GM21717 (cell line): ENCODE measurements around the gene POLR2J.
A peak's percentile ranks its signal among the peaks of the same experiment; 100 is the strongest.
"Not testable (repeated sequence)": the region's sequence is repeated elsewhere in the genome, so short reads cannot be mapped to it uniquely, and the experiment has no call there.

ENCODE experiments used
- ATAC-seq: cut with Tn5 transposase; IDR thresholded peaks from one replicate; pipeline ENCODE4 v1.9.1; 2021; ENCODE audit warnings: mild to moderate bottlenecking, moderate library complexity; ENCODE audit not compliant: unreplicated experiment

POLR2J gene

GRCh38 chr7:102478314-102479208 is at the start of gene POLR2J:
Gene POLR2J, minus strand, starts transcription at chr7:102478922. Its CDS starts 62 bp downstream, at chr7:102478860.
- ATAC-seq = peak; percentile 75

DNA sequence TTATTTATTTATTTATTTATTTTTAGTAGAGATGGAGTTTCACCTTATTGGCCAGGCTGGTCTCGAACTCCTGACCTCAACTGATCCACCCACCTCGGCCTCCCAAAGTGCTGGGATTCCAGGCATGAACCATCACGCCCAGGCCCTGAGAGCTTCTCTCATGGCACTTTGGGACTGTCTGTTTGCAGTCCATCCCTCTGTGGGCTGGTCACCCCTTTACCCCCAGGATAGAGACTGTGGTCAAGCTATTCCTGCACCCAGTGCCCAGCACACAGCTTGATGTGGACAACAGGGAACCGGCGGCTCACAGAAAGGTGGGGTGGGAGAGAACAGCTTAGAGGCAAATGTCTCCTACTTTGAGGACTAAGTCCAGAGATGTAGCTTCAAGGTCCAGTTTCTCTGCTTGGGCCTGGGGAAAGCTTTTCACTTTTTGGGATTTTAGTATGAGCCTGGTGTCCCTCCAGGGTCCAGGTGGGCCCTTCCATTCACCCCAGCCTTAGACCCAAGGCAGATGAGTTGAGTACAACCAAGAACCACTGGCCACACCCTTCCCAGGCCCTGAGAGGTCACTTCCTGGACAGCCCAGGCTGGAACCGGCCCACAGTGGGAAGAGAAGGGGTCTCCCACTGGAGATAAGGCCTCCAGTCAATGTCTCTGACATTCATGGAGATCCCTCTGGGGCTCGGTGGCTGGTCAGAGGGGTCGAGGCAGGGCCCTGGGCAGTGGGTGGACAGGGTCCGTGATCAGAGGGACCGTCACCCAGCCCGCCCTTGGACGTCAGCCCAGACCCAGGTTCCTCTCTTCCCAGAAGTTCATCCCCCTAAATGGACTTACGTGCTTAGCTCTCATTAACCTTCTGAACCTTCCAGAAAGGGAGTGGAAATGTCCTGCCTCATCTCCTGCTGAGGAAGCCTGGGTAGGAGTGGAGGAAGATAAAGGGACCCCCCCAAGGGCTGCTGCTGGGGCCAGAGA is 49.4 kb upstream of the POLR2J start:
- ATAC-seq = not testable (repeated sequence)

DNA sequence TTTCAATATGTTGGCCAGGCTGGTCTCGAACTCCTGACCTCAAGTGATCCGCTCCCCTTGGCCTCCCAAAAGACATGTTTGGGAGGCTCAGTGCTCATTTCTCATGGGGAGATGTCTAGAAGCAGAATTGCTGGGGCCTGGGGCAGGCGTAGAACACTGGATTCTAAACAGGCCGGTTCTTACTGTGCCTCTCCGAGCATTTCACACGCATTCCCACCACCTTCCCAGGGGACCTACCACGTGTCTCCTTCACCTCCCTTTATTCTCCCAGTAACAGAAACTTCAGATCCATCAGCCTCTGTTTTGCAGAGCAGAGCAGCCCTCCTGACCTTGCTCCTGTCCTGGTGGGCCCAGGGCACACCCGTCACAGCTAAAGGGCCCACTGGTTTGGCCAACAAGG is 48.5 kb upstream of the POLR2J start:
- not testable (repeated sequence) for ATAC-seq

DNA sequence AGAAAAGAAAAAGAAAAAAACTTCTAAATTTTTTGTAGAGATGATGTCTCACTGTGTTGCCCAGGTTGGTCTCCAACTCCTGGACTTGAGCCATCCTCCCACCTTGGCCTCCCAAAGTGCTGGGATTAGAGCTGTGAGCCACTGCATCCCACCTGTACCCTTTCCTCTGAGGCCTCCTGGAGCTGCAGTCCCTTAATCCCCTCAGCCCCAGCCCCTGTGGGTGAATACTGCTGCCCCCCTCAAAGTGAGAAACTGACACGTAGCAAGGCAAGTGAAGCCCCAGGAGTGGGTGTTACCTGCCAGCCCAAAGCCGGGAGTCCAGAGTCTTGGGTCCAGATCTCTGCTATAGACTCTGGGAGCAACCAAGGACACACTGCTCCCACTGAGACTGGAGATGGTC is 46.1 kb upstream of the POLR2J start:
- not testable (repeated sequence) for ATAC-seq

- not testable (repeated sequence) for ATAC-seq
Observed at GRCh38 chr7:102520797-102521196, 42.1 kb upstream of the POLR2J start.

- ATAC-seq = peak; percentile 46
Observed at GRCh38 chr7:102517550-102518147, 38.9 kb upstream of the POLR2J start, which contains the start of gene RASA4B. Gene RASA4B, minus strand, starts transcription at chr7:102517777. Its CDS starts 67 bp downstream, at chr7:102517710.

DNA sequence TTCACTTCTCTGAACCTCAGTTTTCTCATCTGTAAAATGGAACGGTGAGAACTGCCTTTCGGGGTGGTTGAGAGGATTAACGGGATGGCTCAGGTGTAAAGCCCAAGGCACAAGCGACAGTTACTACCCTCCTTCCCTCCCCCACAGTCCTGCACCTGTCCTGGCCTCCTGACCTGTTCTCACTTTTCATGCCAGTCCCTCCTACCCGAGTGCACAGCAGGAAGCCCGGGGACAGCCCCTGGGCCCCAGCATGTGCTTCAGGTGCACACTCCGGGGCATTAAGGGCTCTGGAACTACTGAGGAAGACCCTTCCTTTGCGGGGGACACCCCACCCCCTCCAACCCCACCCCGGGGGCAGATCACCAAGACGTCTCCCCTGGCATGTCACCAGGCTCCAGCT is 38.2 kb upstream of the POLR2J start:
- peak; percentile 11 for ATAC-seq

GRCh38 chr7:102515889-102516288 is 37.2 kb upstream of the POLR2J start:
- ATAC-seq = peak; percentile 0

- peak; percentile 69 for ATAC-seq
Observed at GRCh38 chr7:102514881-102515721, 36.4 kb upstream of the POLR2J start.

DNA sequence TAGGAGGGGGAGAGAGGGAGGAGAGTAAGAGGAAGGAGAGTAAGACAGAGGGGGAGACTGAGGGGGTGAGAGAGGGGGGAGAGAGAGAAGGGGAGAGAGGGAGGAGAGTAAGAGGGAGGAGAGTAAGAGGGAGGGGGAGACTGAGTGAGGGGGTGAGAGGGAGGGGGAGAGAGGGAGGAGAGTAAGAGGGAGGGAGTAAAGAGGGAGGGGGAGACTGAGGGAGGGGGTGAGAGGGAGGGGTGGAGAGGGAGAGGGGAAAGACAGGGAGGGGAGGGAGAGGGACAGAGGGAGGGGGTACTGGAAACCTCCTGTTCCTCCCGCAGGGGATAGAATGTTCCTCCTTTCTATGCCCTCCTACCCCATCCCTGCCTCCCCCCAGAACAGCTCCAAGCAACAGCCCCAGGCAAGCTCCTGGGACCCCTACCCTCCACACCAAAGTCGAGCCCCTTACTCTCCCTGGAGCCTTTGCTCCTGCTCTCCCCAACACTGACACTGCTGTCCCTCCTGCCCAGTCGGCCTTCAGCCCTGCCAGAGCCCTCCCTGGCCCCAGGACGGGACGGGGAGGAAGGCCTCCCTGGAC is 34.0 kb upstream of the POLR2J start:
- not testable (repeated sequence) for ATAC-seq

DNA sequence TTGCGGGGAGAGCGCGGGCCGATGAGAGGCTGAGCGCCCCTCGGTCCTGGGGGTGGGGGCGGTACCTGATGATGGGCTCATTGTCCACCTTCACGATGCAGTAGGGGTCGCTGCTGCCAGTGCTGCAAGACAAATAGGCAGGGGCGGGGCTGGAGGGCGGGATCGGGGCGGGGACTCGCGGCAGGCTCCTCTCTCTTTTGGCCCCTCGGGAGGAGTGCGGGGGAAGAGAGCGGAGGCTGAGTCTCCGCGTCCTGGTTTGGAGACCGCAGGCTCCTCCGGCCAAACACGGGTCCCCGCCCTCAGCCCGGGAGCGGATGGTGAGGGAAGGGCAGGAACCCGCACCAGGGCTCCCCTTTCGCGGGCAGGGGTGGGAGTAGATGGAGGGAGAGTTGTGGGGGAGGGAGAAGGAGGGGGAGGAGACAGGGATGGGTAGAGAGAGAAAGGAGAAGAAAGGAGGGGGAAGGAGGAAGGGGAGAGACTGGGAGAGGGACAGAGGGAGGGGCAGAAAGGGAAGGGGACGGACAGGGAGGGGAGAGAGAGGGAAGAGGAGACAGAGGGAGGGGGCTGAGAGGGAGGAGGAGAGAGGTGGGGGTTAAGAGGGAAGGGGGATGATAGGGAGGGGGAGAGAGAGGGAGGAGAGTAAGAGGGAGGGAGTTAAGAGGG is 33.3 kb upstream of the POLR2J start:
- ATAC-seq = peak; percentile 26

DNA sequence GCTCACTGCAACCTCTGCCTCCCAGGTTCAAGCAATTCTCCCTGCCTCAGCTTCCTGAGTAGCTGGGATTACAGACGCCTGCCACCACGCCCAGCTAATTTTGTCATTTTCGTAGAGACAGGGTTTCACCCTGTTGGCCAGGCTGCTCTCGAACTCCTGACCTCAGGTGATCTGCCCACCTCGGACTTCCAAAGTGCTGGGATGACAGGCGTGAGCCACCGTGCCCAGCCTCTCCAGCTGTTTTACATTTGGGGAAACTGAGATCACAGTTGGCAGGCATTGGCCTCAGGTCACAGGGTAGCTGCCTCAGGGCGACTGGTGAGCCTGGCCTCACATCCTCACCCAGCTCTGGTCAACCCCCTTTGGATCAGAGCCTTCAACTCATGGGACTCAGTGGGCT is 31.9 kb upstream of the POLR2J start:
- not testable (repeated sequence) for ATAC-seq

DNA sequence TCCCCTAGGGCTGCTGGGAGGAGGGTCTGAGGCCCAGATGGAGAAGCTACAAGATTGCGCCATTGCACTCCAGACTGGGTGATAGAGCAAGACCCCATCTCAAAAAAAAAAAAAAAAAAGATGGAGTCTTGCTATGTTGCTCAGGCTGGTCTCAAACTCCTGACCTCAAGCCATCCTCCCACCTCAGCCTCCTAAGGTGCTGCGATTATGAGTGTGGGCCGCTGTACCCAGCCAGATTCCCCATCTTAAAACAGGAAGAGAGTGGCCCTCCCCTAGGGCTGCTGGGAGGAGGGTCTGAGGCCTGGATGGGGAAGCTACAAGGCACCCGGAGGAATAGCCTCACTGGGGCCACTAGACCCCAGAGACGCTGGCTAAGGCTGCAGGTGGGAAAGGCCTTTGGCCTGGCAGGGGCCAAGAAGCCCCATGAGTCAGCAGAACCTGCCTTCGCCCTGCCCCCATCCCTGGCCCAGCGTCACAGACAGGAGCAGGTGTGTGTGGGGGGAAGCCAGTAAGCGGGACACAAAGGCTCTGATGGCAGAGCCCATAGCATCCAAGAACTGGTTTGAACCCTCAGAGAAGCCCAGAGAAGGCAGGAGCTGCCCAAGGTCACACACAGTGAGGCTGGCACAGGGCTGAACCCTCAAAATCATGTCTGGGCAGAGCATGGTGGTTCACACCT is 28.8 kb upstream of the POLR2J start:
- not testable (repeated sequence) for ATAC-seq

DNA sequence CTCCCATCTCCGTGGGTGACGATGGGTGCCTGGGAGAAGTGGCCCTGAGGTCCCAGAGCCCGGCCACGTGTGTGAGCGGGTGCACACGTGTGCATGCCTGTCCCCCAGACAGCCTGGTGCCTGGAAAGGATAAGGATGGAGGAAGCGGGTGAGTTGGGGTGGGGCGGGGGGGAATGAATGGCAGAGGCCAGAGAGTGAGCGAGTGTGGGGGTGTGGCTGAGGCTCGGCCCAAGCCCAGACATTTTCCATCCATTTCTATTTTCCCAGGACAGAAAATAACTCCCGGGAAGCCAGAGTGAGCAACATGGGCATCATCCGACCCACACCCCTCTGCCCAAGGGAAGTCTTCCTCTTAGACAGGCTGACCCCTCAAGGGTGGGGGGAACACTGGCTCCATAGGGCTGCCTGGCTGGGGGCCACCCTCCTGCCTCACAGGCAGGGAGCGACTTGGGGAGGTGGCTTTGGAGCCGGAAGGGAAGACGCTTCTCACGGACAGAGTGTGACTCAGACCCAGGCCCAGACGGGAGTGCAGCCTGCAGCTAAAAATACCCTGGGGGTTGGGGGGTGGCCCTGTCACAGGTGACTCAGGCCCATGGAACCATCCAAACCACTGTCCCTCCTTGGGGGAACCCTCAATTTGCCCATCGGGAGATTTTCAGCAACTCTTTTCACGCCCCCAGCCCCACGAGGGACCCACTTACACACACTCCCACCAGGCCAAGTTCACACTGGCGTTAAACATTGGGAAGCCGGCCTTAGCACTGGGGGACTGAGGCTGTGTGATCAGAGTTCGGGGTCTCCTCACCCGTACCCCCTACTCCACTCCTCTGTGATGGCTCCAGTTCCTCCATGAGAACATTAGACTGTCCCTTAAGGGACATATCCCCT is 26.8 kb upstream of the POLR2J start:
- not testable (repeated sequence) for ATAC-seq

- ATAC-seq = not testable (repeated sequence)
Observed at GRCh38 chr7:102503141-102503540, 24.4 kb upstream of the POLR2J start.

DNA sequence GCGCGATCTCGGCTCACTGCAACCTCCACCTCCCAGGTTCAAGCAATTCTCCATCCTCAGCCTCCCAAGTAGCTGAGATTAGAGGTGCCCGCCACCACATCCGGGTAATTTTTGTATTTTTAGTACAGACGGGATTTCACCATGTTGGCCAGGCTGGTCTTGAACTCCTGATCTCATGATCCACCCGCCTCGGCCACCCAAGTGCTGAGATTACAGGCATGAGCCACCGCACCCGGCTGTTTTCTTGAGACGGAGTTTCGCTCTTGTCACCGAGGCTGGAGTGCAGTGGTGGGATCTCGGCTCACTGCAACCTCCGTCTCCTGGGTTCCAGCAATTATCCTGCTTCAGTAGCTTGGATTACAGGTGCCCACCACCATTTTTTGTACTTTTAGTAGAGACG is 19.6 kb upstream of the POLR2J start:
- not testable (repeated sequence) for ATAC-seq

- not testable (repeated sequence) for ATAC-seq
Observed at GRCh38 chr7:102497308-102497707, 18.6 kb upstream of the POLR2J start.
